GM13977 (cell line): Measurements from ENCODE around the gene FAM120A.

Source experiments
- DNase-seq: peaks from one replicate; pipeline ENCODE4 v3.0.0; 2012; ENCODE audit warnings: low spot score
- CTCF ChIP-seq: IDR thresholded peaks from 2 replicates; pipeline ENCODE4 v1.5.1; 2012; ENCODE audit warnings: mild to moderate bottlenecking, control low read depth; ENCODE audit not compliant: insufficient read depth; ENCODE audit errors: extremely low read depth, missing control alignments
- in situ Hi-C: fragments of 300-500 bp; cut with MboI; formaldehyde crosslinking; loops from one replicate; pipeline ENCODE4 v1.12.0; 2022; ENCODE audit warnings: low sequenced_read_pairs, low pct_unique_long_range_greater_than_20kb, mixed read lengths, inconsistent platforms; ENCODE audit not compliant: unreplicated experiment

Gene FAM120A

DNA sequence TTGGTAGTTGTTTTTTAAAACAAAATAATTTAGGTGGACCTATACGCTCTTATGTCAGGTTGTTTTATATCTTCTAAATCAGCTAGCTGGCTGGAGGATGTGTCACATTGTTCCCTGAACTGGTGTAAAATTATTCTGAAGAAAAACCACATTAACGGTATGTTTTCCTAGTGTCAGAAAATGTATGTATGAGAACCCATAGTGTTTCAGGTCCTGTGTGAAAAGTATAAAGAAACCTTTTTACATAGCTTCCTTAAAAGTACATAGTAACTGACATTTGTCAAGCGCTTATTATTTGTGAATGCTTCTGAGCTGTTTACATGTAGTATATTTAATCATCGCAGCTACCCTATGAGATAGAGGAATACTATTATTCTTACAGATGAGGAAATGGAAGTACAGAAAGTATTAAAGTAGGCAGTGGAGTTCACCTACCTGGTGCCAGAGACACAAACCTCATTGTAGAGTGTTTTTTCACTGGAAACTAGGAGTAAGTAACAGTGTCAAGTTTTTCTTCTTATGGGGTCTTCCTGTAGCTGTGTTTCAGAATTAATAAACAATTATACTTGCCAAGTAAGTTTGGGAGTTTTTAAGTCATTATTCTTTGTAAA lies 12.3 kb downstream of the FAM120A start:
- DNase-seq, result no peak
- in situ Hi-C loops, result no loop called here
- no peak for TF ChIP-seq CTCF

DNA sequence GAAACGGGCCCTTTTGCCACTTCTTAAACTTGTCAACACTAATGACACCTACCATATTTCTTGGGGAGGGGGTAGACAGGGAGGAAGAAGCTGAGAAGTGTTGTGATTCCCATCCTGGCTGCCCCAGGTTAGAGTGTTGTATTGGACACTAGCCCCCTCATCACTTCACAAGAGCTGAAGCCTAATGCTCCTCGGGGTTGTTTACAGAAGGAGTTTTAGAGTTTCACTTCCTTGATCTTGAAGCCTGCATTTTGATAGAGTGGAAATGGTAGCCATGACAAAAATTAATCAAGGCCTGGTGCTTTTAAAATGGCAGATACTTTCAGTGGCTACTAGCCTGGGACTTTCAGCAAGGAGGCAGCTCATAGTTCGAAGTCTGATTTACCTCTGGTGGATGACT lies 12.9 kb downstream of the FAM120A start:
- TF ChIP-seq CTCF, result no peak
- in situ Hi-C loops, result no loop called here
- DNase-seq, result peak; percentile 16

GRCh38 chr9:93464876-93465275 lies 13.4 kb downstream of the FAM120A start:
- DNase-seq, result no peak
- in situ Hi-C loops, result no loop called here
- TF ChIP-seq CTCF, result no peak

- in situ Hi-C loops, result no loop called here
- TF ChIP-seq CTCF, result no peak
- DNase-seq, result no peak
Measured at GRCh38 chr9:93465855-93466254, 14.4 kb downstream of the FAM120A start.

DNA sequence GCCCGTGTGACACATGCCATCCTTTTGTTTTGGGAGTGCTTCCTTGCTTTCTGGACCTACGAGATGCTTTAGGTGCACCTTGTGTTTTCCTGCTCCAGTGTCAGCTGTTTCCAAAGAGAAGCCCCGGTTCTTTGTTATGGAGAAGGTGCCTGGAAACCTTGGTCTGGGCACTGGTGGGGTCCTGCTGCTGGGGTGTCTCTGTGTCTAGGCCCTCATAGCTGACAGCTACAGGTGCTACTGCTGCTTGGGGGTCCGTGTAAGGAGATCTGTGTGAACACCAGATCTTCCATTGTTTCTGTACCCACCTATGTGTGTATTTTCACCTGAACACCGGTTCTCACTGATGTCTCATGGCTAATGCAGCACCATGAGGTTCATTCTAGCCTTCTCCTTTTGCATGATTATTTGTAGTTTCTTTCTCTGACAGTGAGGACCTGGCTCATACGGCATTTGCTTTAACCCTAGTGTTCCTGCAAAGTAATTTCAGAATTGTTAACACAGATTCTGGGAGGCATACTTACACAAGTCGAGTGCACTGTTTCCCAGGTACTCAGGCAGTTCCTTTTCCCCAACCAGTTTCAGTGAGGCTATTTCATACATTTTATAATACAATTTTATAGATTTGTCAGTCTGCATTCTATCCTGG lies 15.1 kb downstream of the FAM120A start:
- no peak for DNase-seq
- in situ Hi-C loops, result no loop called here
- no peak for TF ChIP-seq CTCF

GRCh38 chr9:93467062-93467416 lies 15.6 kb downstream of the FAM120A start:
- DNase-seq, result no peak

More at GRCh38 chr9:93467062-93467416, 15.6 kb downstream of the FAM120A start:
- no peak for TF ChIP-seq CTCF
- in situ Hi-C loops, result no loop called here
